Small intestine (tissue), 7 donors: ENCODE data around the gene XYLT1. TPM values are rescaled to one million over a fixed set of nuclear protein-coding genes. Genes with fewer than 3 reads are reported as not detected.

Source experiments
- DNase-seq, 2 donors: peaks; one replicate each; pipeline versions ENCODE4 v3.0.0 to v3.0.0-alpha.2; 2013
- FAIRE-seq: peaks from 2 replicates; lab custom pipeline; 2012; peaks lifted over from hg19 to GRCh38; lab: Jason Lieb, UNC
- H3K27ac ChIP-seq, 3 donors: one replicate each; pipeline ENCODE4 v1.5.1; 2013; ENCODE audit warnings: low read length in 2 of 3, mild to moderate bottlenecking in 2 of 3, control low read depth in 1 of 3, inconsistent platforms in 1 of 3, low read depth in 1 of 3, moderate library complexity in 1 of 3
- H3K27me3 ChIP-seq, 3 donors: one replicate each; pipeline ENCODE4 v1.6.1; 2013; ENCODE audit warnings: low read length in 3 of 3, inconsistent platforms in 1 of 3; ENCODE audit not compliant: control insufficient read depth in 3 of 3, insufficient read depth in 3 of 3
- H3K36me3 ChIP-seq, 3 donors: one replicate each; pipeline ENCODE4 v1.6.1; 2013; ENCODE audit warnings: low read length in 3 of 3, inconsistent platforms in 1 of 3, low read depth in 1 of 3, mild to moderate bottlenecking in 1 of 3, moderate library complexity in 1 of 3; ENCODE audit not compliant: control insufficient read depth in 3 of 3, insufficient read depth in 2 of 3
- H3K4me1 ChIP-seq, 3 donors: one replicate each; pipeline ENCODE4 v1.6.1; 2013; ENCODE audit warnings: low read length in 2 of 3, inconsistent platforms in 1 of 3, low read depth in 1 of 3, mild to moderate bottlenecking in 1 of 3, moderate library complexity in 1 of 3; ENCODE audit not compliant: control insufficient read depth in 3 of 3, insufficient read depth in 2 of 3
- H3K4me3 ChIP-seq, 3 donors: one replicate each; pipeline ENCODE4 v1.5.1; 2013; ENCODE audit warnings: low read length in 3 of 3, control low read depth in 1 of 3, inconsistent platforms in 1 of 3, low read depth in 1 of 3, mild to moderate bottlenecking in 1 of 3, moderate library complexity in 1 of 3
- H3K9me3 ChIP-seq, 2 donors: one replicate each; pipeline ENCODE4 v1.6.1; 2013; ENCODE audit warnings: low read depth in 1 of 2, low read length in 1 of 2; ENCODE audit not compliant: control insufficient read depth in 2 of 2, insufficient read depth in 1 of 2
- WGBS, 3 donors: extraction: QIAGEN DNeasy Blood & Tissue Kit; methylation state at CpG; one replicate each; pipeline ENCODE4 v1.1.7; 2013; 5-methylcytosine and 5-hydroxymethylcytosine counted together
- polyA plus RNA-seq, 4 donors: library from polyadenylated mRNA; stranded (reverse) in 3 of 4; unstranded in 1 of 4; fragments of 200-250 nt in 3 of 4; fragments of 120-200 nt in 1 of 4; gene quantifications; one replicate each; pipeline versions ENCODE4 v1.2.1 to v1.2.3, GENCODE V29; 2013
- donor health status: healthy with polysubstance abuse.
- donor health status: control.
- donor health status: control.
- donor health status: Bipolar disorder and iron deficiency.
- donor health status: healthy.

The XYLT1 gene
- polyA plus RNA-seq, 4 donors, result 1.9 to 11.2 (median 4.1) TPM

DNA sequence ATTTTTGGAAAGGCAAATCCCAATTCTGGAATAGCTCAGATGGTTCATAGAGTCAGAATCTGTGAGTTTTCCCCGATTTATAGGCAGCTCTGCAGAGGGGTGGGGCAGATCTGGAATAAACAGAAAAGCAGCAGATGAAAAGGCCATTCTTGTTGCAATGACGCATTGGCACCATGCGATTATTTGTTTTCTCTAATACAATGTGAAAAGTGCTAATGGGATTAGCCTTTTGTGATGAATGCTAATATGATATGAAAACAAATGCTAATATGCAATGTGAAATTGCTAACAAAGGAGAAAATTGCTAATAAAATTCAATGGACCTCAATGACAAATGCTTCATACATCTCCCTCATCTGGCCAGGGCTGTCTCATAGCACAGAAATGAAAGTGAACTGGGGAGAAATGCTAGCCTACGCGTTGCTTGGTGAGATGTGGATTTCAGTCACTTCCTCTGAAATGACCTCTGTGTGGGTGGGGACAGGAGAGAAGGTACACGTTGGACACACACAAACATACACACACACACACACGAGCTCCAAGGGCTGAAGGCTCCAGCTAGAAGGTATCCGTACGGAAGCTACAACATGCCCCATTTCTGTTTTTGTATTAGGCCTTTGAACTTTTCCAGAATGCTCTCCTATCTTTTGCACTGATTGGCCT lies 394.5 kb downstream of the XYLT1 start:
- no peaks in the 10 kb centered on the region for H3K4me1 ChIP-seq
- H3K4me3 ChIP-seq, result no peak overlapping the region
- no peaks in the 10 kb centered on the region for H3K9me3 ChIP-seq
- H3K27ac ChIP-seq, result no peak overlapping the region
- H3K27me3 ChIP-seq, result no peaks in the 10 kb centered on the region
- no peaks in the 10 kb centered on the region for H3K36me3 ChIP-seq
- DNase-seq, result no peak
- 70 to 72% (median 71%) methylated on average over 9 of the region's 9 CpGs for WGBS, 3 donors
- FAIRE-seq, result no peak

DNA sequence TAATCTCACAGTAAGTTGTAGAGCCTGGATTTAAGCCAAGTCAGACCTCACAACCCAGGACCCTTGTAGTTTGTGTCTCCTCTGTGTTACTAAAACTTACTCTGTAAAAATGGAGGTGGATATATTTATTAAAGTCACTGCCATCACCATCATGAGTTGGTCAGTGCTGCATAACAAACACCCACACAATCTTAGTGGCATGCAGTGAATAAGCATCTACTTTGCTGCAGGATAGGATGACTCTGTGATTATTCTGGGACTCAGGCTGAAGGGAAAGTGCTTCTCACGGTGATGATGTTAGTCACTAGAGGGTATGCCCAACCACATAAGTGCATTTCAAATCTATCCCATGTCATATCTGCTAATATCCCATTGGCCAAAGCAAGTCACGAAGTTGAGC lies 398.7 kb downstream of the XYLT1 start:
- H3K27me3 ChIP-seq, result no peaks in the 10 kb centered on the region
- 70 to 75% (median 74%) methylated on average over 2 of the region's 2 CpGs for WGBS, 3 donors
- no peak for DNase-seq

DNA sequence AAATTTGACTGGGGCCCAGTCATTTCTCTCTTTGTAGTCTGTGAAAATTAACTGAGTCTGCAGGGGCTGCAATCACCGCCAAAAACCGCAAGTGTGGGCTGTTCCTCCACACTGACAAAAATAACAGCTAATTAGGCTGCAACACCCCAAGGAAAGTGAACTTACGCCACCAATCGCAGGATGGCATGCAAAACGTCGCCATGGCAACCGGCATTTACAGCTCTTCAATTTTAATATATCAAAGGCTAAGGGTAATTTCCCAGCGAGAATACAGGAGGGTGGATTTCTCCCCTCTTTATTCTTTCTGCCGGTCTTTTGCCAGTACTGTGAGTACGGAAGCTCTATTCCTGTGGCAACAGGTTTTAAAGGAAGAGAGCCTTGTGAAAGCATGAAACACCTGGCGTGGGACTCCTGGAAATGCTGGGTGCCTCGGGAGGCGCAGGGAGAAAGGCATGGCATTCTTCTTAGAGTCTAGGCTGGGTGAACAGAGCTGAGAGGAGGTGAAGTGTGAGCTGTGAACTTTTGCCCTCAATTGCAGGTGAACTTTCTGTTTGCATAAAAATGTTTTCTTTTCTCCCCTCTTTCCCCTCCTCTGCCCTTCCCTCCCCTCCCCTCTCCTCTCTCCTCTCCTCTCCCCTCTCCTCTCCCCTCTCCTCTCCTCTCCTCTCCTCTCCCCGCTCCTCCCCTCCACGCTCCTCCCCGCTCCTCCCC lies 399.7 kb downstream of the XYLT1 start:
- 7 to 20% (median 9%) methylated on average over 13 of the region's 16 CpGs for WGBS, 3 donors
- DNase-seq, result peak; percentile 47 to 62
- H3K9me3 ChIP-seq, result no peaks in the 10 kb centered on the region
- FAIRE-seq, result no peak
- no peaks in the 10 kb centered on the region for H3K36me3 ChIP-seq
- H3K27me3 ChIP-seq, result no peaks in the 10 kb centered on the region
- no peak overlapping the region for H3K4me3 ChIP-seq
- peak overlapping the region in 1 of 3 donors; percentile 61 for H3K27ac ChIP-seq
- no peaks in the 10 kb centered on the region for H3K4me1 ChIP-seq

More for the DNA sequence above, 398.7 kb downstream of the XYLT1 start:
- H3K4me3 ChIP-seq, result no peak overlapping the region
- FAIRE-seq, result no peak
- H3K27ac ChIP-seq, result no peak overlapping the region
- no peaks in the 10 kb centered on the region for H3K9me3 ChIP-seq
- H3K36me3 ChIP-seq, result no peaks in the 10 kb centered on the region
- H3K4me1 ChIP-seq, result no peaks in the 10 kb centered on the region

DNA sequence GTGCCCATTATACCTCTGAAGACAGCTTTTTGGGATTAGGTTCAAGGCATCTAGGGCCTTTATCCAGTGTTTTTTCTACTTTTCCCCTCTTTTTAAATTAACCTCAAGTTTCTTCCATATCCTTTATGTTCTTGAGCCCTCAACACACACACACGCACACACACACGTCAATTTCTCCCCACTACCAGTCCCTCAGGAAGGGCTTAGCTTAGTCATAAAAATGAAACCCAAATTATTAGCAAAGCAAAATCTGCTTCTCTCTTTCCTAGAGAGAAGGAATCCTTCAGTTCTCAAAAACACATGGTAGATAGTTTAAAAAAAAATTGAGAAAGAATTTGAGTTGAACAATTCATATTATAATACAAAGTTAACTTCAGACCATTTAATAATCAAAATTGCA lies 401.1 kb downstream of the XYLT1 start:
- Histone ChIP-seq H3K9me3 (no peaks in the 10 kb centered on the region), H3K27ac (no peak overlapping the region), H3K4me1 (no peaks in the 10 kb centered on the region), H3K36me3 (no peaks in the 10 kb centered on the region), H3K27me3 (no peaks in the 10 kb centered on the region), H3K4me3 (no peak overlapping the region)
- 82 to 96% (median 83%) methylated on average over 2 of the region's 2 CpGs for WGBS, 3 donors
- FAIRE-seq (no peak), DNase-seq (no peak)

DNA sequence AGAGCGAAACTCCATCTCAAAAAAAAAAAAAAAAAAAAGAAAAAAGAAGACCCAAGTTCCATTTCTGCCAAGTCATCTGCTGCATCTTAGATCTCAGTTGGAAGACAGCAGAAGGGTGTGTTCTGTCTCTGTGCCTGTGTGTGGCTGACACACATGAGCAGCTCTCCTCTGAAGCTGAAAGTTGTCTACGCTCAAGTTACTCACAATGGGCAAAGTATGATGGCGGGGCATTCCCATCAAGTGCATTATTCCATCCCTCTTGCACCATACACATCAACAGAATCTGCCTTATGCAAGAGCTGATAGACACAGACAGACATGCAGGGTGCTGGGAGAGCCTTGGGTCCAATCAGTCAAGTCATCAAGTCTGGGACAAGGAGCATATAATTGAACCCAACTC lies 402.2 kb downstream of the XYLT1 start:
- Histone ChIP-seq H3K4me1 (no peaks in the 10 kb centered on the region), H3K36me3 (no peaks in the 10 kb centered on the region), H3K27ac (no peak overlapping the region), H3K4me3 (no peak overlapping the region), H3K9me3 (no peaks in the 10 kb centered on the region), H3K27me3 (peaks cover 0 to 1% (median 0%) of the 10 kb centered on the region in 3 donors)
- no peak for FAIRE-seq
- DNase-seq, result no peak
- 88 to 97% (median 91%) methylated on average over 3 of the region's 3 CpGs for WGBS, 3 donors

DNA sequence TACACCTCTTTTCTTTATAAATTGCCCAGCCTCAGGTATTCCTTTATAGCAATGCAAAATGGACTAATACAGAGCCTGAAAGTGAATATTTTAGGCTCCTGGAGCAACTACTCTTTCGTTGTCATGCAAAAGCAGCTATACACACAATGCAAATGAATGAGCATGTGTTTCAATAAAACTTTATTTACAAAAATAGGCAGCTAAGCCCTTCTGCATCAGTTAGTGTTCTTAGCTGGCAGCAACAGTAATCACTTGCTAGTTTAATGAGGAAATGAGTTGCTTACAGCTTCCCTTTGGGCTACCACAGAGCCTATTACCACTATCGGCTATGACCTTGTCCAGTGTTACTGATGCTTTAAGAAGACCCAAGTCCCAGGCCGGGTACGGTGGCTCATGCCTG lies 402.9 kb downstream of the XYLT1 start:
- FAIRE-seq (no peak), DNase-seq (no peak)
- Histone ChIP-seq H3K27me3 (peaks cover 0 to 1% (median 0%) of the 10 kb centered on the region in 3 donors), H3K9me3 (no peaks in the 10 kb centered on the region), H3K36me3 (no peaks in the 10 kb centered on the region), H3K4me3 (no peak overlapping the region), H3K27ac (no peak overlapping the region), H3K4me1 (no peaks in the 10 kb centered on the region)
- WGBS, 3 donors, result 87 to 96% (median 88%) methylated on average over 4 of the region's 4 CpGs

DNA sequence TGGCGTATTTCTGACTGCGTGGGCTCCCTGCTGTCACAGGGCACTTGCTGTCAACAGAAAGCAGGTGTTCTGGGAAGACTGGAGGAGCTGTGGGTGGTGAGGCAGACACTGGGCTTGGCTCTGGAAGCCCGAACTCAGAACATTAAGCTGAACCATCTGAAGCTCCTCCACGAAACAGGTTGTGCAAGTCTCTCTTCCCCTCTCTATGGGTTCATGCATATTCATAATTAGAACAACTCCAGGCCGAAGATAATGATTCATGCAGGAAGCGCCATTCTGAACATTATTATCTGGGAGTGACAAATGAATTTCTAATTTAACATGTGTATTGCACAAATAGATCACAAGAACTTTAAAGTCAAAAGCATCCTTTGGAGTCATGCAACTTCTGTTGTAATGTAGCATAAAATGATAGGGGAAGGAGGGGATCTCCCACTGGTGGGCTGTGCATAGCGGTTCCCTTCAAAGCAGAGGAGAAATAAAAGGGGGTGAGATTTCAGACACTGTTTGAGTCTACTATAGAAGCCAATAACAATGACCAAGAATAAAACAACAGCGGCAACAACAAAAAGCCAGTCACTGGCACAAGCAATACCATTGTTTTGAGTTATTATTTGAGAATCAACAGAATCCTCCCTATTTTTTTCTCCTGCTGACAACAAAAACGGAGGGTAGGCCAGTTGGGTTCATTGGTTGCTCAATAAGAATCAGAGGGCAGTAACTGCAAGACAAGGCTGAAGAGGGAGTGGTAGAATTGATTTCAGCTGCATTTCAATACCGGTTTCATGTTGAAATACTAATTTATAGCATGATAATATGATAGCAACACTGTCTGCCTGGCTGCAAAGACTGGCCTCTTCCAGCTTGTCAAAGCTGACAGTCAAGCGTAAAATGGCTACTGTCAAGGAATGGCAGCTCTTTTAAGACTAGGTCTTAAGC lies 407.3 kb downstream of the XYLT1 start:
- WGBS, 3 donors, result 62 to 78% (median 65%) methylated on average over 11 of the region's 11 CpGs
- no peak overlapping the region for H3K4me3 ChIP-seq
- no peaks in the 10 kb centered on the region for H3K4me1 ChIP-seq
- FAIRE-seq (no peak), DNase-seq (no peak)
- H3K27ac ChIP-seq, result no peak overlapping the region
- H3K36me3 ChIP-seq, result no peaks in the 10 kb centered on the region
- H3K9me3 ChIP-seq, result peaks cover 0 to 2% of the 10 kb centered on the region in 2 donors
- H3K27me3 ChIP-seq, result peaks cover 0 to 1% (median 0%) of the 10 kb centered on the region in 3 donors

DNA sequence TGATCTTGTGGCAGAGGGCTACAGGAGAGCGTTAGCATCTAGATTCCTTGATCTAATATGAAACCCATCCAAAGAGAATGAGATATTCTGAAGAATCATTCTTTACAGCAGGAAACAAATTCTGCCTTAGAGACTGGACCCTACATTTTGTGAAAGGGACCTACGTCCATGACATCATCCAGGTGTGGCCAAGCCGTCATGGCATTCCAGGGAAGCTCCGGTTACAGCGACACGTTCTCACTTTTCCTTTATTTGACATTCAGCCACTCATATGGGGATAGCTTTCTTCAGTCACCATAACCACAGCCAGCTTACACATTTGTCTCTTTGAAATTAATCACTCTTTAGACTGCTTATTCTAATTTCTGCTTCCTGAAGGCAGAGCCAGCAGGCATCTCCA lies 408.1 kb downstream of the XYLT1 start:
- no peak for DNase-seq
- Histone ChIP-seq H3K27ac (no peak overlapping the region), H3K36me3 (no peaks in the 10 kb centered on the region), H3K4me1 (no peaks in the 10 kb centered on the region), H3K27me3 (peaks cover 0 to 1% (median 0%) of the 10 kb centered on the region in 3 donors), H3K4me3 (no peak overlapping the region), H3K9me3 (peaks cover 0 to 2% of the 10 kb centered on the region in 2 donors)
- 63 to 71% (median 70%) methylated on average over 6 of the region's 6 CpGs for WGBS, 3 donors
- no peak for FAIRE-seq
